A549 treated with Hydrocortisone at 1 μM for 4 hours (cell line): ENCODE data around the gene ILK. TPM values are rescaled to one million over a fixed set of nuclear protein-coding genes. Genes with fewer than 3 reads are reported as not detected.

Experiments
- total RNA-seq: library from RNA; stranded (reverse); fragments of 200-300 nt; extraction: Qiagen RNA extraction; gene quantifications from 5 replicates; pipeline ENCODE4 v1.2.3, GENCODE V29; 2022

The ILK gene
- total RNA-seq, result 112 to 121 TPM (median 115 TPM) in 5 replicates

DNA sequence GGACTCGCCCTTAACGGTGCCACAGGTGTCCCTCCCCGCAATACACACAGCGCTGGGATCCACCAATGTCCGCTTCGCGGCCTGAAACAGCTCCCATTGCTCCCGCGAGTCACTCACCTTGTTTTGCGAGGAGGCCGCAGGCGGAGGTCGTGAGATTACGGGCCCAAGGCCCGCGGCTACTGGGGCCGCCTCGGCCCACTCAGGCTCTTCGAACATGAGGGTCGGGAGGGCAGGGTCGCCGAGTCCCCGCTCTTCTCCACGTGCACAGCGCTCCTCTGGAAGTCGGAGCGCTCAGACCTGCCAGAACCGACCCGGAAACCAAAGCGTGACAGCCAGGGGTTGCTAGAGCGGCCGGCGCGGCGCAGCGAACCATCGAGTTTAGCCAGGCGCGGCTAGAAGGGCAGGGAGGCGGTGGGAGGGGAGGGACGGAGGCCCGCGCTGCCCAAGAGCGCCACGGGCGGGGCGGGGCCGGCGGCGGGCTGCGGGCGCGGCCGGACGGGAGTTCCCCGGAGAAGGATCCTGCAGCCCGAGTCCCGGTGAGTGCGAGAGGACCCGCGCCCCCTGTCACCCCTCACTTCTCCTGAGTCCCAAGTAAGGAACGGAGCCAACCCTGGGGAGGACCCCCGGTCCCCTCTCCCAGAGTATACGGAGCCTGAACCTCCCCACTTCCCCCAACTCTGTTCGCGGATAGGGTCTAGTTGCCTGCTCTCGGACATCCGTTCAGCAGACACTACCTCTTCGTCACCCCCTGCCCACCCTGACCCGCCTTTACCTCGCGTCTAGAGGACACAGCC lies at the start of gene ILK, which contains the start of gene RRP8:
TSS of gene ILK (plus strand) at position 488 of the 794 bp plus-strand sequence. CDS start 498 bp downstream, outside the sequence.
TSS of gene RRP8 (minus strand) at position 330 of the 794 bp plus-strand sequence. CDS start at position 216, 114 bp downstream.

GRCh38 chr11:6612213-6613041 lies 8.9 kb downstream of the ILK start, which contains the start of gene TAF10:
Gene TAF10 (minus strand): TSS chr11:6612216. CDS start chr11:6612189, 27 bp downstream.

DNA sequence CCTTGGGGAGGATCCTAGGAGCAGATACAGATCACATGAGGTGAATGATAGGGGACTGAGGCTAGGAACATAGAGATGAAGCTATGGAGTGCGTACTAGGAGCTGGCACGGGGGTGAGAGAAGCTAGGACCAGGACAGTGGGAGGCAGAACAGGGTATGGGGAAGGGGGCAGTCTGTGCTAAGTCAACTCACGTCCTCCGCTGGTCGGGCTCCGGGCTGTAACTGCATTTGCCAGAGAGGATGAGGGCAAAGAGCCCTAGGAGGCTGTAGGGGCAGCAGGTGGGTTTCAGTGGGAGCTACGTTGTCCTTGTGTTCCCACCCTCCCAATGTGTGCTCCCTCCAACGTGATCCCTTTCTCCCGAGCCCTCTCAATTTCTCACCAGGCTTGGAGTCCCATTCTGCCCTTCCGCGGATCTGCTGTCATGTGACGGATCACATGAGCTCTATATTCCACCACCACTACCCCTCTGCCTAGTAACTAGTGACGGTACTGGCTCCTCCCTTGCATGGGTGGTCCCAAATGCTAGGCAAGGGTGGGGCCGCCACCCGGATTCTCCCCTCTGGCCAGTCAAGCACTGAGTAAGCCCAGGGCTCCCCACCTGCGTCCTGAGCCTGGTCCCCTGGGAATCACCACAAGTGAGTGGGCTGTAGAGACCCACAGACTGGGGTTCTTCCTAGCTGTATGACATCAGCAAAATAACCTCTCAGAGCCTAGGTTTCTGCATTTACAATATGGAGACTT lies 15.6 kb downstream of the ILK start, which contains the start of gene TPP1:
TSS of gene TPP1 (minus strand) at position 419 of the 742 bp plus-strand sequence. CDS start at position 397, 22 bp downstream.

GRCh38 chr11:6655790-6656583 lies 52.4 kb downstream of the ILK start, which contains the start of gene DCHS1:
Gene DCHS1 (minus strand): TSS chr11:6655809. CDS start chr11:6641613, 14,196 bp downstream.

Other genes starting within 250 kb of the ILK start
- gene SMPD1, start 213.3 kb upstream of the ILK start, total RNA-seq, result 9.3 to 11.3 TPM (median 10.1 TPM) in 5 replicates
- gene APBB1, start 184.7 kb upstream of the ILK start, total RNA-seq, result 16.6 to 20.1 TPM (median 18.9 TPM) in 5 replicates
- gene HPX, start 162.8 kb upstream of the ILK start, total RNA-seq, result 0.48 to 0.66 TPM (median 0.51 TPM) in 5 replicates
- 16.0 to 21.4 TPM (median 17.6 TPM) in 5 replicates for gene TRIM3, start 129.8 kb upstream of the ILK start, total RNA-seq
- 53.3 to 59.5 TPM (median 55.2 TPM) in 5 replicates for gene ARFIP2, start 122.4 kb upstream of the ILK start, total RNA-seq
- 27.1 to 36.2 TPM (median 33.5 TPM) in 5 replicates for gene TIMM10B, start 122.3 kb upstream of the ILK start, total RNA-seq
- 2.5 to 3.4 TPM (median 2.9 TPM) in 5 replicates for gene DNHD1, start 106.5 kb upstream of the ILK start, total RNA-seq
- gene RRP8, start 158 bp upstream of the ILK start, total RNA-seq, result 26.0 to 38.0 TPM (median 32.7 TPM) in 5 replicates
- 134 to 257 TPM (median 219 TPM) in 5 replicates for gene TAF10, start 8.4 kb downstream of the ILK start, total RNA-seq
- 41.2 to 46.0 TPM (median 44.5 TPM) in 5 replicates for gene TPP1, start 15.6 kb downstream of the ILK start, total RNA-seq
- 0.09 to 0.10 TPM (median 0.09 TPM) in 5 replicates for gene DCHS1, start 52.0 kb downstream of the ILK start, total RNA-seq
- gene MRPL17, start 79.6 kb downstream of the ILK start, total RNA-seq, result 80.2 to 104 TPM (median 93.9 TPM) in 5 replicates
- 0.07 to 0.20 TPM in 2 of 5 replicates, not detected in the others for gene OR2AG2, start 168.2 kb downstream of the ILK start, total RNA-seq
- gene OR2AG1, start 179.2 kb downstream of the ILK start, total RNA-seq, result not detected in 5 replicates
- not detected in 5 replicates for gene OR6A2, start 195.9 kb downstream of the ILK start, total RNA-seq
- not detected in 5 replicates for gene OR10A5, start 241.9 kb downstream of the ILK start, total RNA-seq